GM23248 (cell line): ENCODE data around the gene SRC. TPM values are rescaled to one million over a fixed set of nuclear protein-coding genes. Genes with fewer than 3 reads are reported as not detected.

Source experiments
- DNase-seq: peaks from one replicate; pipeline ENCODE4 v3.0.0-alpha.2; 2015
- H2AFZ ChIP-seq: fragments of 200-600 bp; sonication (generic); 2 replicates; pipeline ENCODE4 v1.6.1; 2016; ENCODE audit warnings: antibody characterized with exemption
- H3F3A ChIP-seq: fragments of 200-600 bp; sonication (generic); 2 replicates; pipeline ENCODE4 v1.6.1; 2016; ENCODE audit warnings: mild to moderate bottlenecking, antibody characterized with exemption, mixed run types; ENCODE audit not compliant: insufficient read depth
- H3K27ac ChIP-seq: fragments of 200-600 bp; sonication (generic); 2 replicates; pipeline ENCODE4 v1.5.1; 2016; ENCODE audit warnings: mild to moderate bottlenecking
- H3K27me3 ChIP-seq: fragments of 200-600 bp; sonication (generic); replicated peaks from 2 replicates; pipeline ENCODE4 v1.6.1; 2016; ENCODE audit warnings: mild to moderate bottlenecking; ENCODE audit not compliant: insufficient read depth
- H3K36me3 ChIP-seq: fragments of 200-600 bp; sonication (generic); 2 replicates; pipeline ENCODE4 v1.6.1; 2016; ENCODE audit warnings: low read depth, mild to moderate bottlenecking
- H3K4me1 ChIP-seq: fragments of 200-600 bp; sonication (generic); 2 replicates; pipeline ENCODE4 v1.6.1; 2016; ENCODE audit warnings: mild to moderate bottlenecking; ENCODE audit not compliant: insufficient read depth
- H3K4me2 ChIP-seq: fragments of 200-600 bp; sonication (generic); one replicate; pipeline ENCODE4 v1.6.1; 2016; ENCODE audit warnings: mild to moderate bottlenecking; ENCODE audit not compliant: unreplicated experiment
- H3K4me3 ChIP-seq: fragments of 200-600 bp; sonication (generic); 2 replicates; pipeline ENCODE4 v1.5.1; 2016; ENCODE audit warnings: mild to moderate bottlenecking
- H3K79me2 ChIP-seq: fragments of 200-600 bp; sonication (generic); 2 replicates; pipeline ENCODE4 v1.6.1; 2016; ENCODE audit warnings: mild to moderate bottlenecking; ENCODE audit not compliant: insufficient read depth
- H3K9ac ChIP-seq: fragments of 200-600 bp; sonication (generic); 2 replicates; pipeline ENCODE4 v1.6.1; 2016; ENCODE audit warnings: mild to moderate bottlenecking
- H3K9me2 ChIP-seq: fragments of 200-600 bp; sonication (generic); 2 replicates; pipeline ENCODE4 v1.6.1; 2016; ENCODE audit warnings: mixed run types, mild to moderate bottlenecking, moderate library complexity; ENCODE audit not compliant: insufficient read depth
- H3K9me3 ChIP-seq: fragments of 200-600 bp; sonication (generic); one replicate; pipeline ENCODE4 v1.6.1; 2017; ENCODE audit warnings: low read depth
- H4K20me1 ChIP-seq: fragments of 200-600 bp; sonication (generic); 2 replicates; pipeline ENCODE4 v1.6.0; 2016; ENCODE audit not compliant: insufficient read depth
- EZH2 ChIP-seq: fragments of 200-600 bp; sonication (generic); IDR thresholded peaks from 2 replicates; pipeline ENCODE4 v1.6.1; 2018; ENCODE audit warnings: antibody characterized with exemption, mild to moderate bottlenecking; ENCODE audit not compliant: insufficient read depth, poor library complexity, severe bottlenecking
- EZH2phosphoT487 ChIP-seq: fragments of 200-600 bp; sonication (generic); IDR thresholded peaks from 2 replicates; pipeline ENCODE4 v1.6.1; 2018; ENCODE audit warnings: antibody characterized with exemption, moderate library complexity, mild to moderate bottlenecking, low read depth; ENCODE audit not compliant: insufficient read depth
- WGBS, 2 experiments: methylation state at CpG; one replicate each; pipeline ENCODE4 v1.1.6; 2015 to 2017; ENCODE audit warnings: low lambda C conversion rate in 2 of 2, low coverage in 1 of 2; ENCODE audit errors: missing lambda C conversion rate in 2 of 2; 5-methylcytosine and 5-hydroxymethylcytosine counted together
- in situ Hi-C: fragments of 300-500 bp; cut with MboI; formaldehyde crosslinking; loops from 2 replicates; pipeline ENCODE4 v1.15.0; 2020
- polyA plus RNA-seq: library from polyadenylated mRNA; unstranded; fragments of >200 nt; fragmentation: Nextera tagmentation; extraction: Ambion mirVana; gene quantifications from 2 replicates; pipeline ENCODE4 v1.2.1, GENCODE V29; 2016
- total RNA-seq: library from RNA; depleted of rRNA; stranded (reverse); fragments of >200 nt; shearing (Covaris generic); gene quantifications from 2 replicates; pipeline ENCODE4 v1.2.3, GENCODE V29; 2014

Gene SRC
- total and polyA plus RNA-seq, 2 experiments from 2014 or later: 17.0 to 28.6 TPM

DNA sequence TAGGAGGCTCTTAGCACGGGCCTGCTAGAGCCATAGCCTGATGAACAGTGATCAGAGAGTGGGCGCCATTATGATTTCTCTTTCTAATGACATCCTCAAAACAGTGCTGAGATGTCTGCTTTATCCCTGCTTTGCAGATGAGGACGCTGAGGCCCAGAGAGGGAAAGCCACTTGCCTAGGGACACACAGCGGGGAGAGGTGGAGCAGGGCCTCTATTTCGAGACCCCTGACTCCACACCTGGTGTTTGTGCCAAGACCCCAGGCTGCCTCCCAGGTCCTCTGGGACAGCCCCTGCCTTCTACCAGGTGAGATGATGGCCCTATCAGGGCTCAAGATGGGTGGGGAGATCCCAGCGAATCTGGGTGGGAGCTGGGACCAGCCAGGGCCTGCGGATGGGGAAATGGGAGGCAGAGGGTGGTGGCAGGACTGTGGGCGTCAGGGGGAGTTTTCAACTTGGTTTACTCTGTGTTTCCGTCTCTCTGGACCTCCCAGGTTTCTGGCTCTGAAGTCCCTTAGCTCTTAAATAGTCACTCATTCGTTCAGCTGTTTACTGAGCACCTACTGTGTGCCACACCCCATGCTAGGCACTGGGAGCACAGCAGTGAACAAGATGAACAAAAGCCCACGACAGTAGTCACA is 36.7 kb downstream of the SRC start:
- TF ChIP-seq EZH2phosphoT487: no peak
- TF ChIP-seq EZH2: no peak
- Histone ChIP-seq H3F3A (peaks cover 13% of the 10 kb centered on the region; the same call in 1 of the 2 replicates), H2AFZ (no peak overlapping the region), H3K79me2 (peaks cover 36% of the 10 kb centered on the region), H3K4me1 (peaks cover 12% of the 10 kb centered on the region; the same call in 1 of the 2 replicates), H3K4me2 (no peak overlapping the region), H3K36me3 (no peaks in the 10 kb centered on the region), H3K9ac (peak overlapping the region; percentile 49; the same call in 1 of the 2 replicates), H3K9me2 (no peaks in the 10 kb centered on the region), H3K9me3 (no peaks in the 10 kb centered on the region), H3K4me3 (no peak overlapping the region), H4K20me1 (no peaks in the 10 kb centered on the region), H3K27me3 (no peaks in the 10 kb centered on the region), H3K27ac (peak overlapping the region; percentile 60)
- DNase-seq: no peak
- in situ Hi-C loops: loop anchor here (10.0 kb wide), 1 partner anchor 98 kb away; the partner anchor contains the start of gene MANBAL
- 84 to 85% methylated on average over 11 of the region's 11 CpGs for WGBS, 2 experiments

DNA sequence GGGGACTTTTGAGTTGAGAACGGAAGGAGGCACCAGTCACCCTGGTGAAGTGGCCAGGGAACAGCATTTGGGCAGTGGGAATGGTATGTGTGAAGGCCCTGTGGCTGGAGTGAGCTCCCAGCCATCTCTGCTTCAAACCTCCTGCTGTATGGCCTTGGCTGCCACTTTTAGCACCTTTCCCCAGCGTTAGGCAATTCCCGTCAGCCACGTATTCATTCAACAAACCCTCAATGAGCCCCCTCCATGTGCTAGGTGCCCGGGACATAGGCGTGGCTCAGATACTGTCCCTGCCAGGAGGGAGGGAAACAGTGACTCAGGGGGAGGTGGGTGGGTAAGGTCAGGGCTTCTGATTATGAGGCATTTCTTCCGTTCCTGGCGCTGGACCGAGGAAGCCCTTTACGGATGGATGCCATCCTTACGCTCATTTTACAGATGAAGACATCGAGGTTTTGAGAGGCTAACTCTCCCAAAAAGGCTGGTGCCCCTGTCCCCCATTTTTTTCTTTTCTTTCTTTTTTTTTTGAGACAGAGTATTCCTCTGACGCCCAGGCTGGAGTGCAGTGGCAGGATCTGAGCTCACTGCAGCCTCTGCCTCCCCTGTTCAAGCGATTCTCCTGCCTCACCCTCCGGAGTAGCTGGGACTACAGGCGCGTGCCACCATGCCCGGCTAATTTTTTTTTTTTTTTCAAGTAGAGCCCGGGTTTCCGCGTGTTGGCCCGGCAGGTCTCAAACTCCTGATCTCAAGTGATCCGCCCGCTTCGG is 37.5 kb downstream of the SRC start:
- peak; percentile 88 for DNase-seq
- Histone ChIP-seq H4K20me1 (no peaks in the 10 kb centered on the region), H3K9ac (peak overlapping the region; percentile 49), H3K27me3 (no peaks in the 10 kb centered on the region), H2AFZ (no peak overlapping the region), H3K9me3 (no peaks in the 10 kb centered on the region), H3K4me2 (peak overlapping the region; percentile 34), H3F3A (peaks cover 13% of the 10 kb centered on the region; the same call in 1 of the 2 replicates), H3K4me3 (no peak overlapping the region), H3K9me2 (no peaks in the 10 kb centered on the region), H3K27ac (peak overlapping the region; percentile 60), H3K79me2 (peaks cover 31% of the 10 kb centered on the region), H3K4me1 (peaks cover 12% of the 10 kb centered on the region; the same call in 1 of the 2 replicates), H3K36me3 (no peaks in the 10 kb centered on the region)
- in situ Hi-C loops: loop anchor here (10.0 kb wide), 1 partner anchor 99 kb away; the partner anchor contains the start of gene MANBAL
- TF ChIP-seq EZH2 (no peak), EZH2phosphoT487 (no peak)
- WGBS, 2 experiments: 38 to 41% methylated on average over 24 to 25 of the region's 25 CpGs

DNA sequence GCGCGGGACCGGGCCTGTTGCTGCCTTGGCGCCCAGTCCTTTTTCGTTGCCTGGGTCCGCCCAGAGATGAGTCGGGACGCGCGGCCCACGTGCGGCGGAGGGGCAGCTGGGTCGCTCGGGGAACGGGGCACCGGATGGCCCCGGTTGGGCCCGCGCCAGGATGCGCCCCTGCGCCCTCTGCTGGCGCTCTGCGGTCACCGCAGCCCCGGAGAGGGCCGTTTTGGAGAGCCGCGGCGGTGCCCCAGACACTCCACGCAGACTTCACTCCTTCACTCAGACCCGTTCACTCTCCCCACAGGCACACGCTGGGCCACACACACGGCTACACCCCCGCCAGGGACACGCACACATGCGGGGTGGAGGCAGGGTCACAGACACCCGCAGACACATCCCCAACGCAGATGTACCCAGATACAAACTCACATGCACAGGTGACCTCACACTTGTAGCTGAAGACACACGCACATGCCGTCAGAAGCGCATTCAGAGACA is 38.8 kb downstream of the SRC start:
- Histone ChIP-seq H3K9me3 (no peaks in the 10 kb centered on the region), H4K20me1 (no peaks in the 10 kb centered on the region), H2AFZ (no peak overlapping the region), H3F3A (peaks cover 13% of the 10 kb centered on the region; the same call in 1 of the 2 replicates), H3K79me2 (peaks cover 24% of the 10 kb centered on the region), H3K4me3 (peak overlapping the region; percentile 43), H3K27ac (no peak overlapping the region), H3K36me3 (no peaks in the 10 kb centered on the region), H3K4me2 (no peak overlapping the region), H3K4me1 (peaks cover 6% of the 10 kb centered on the region; the same call in 1 of the 2 replicates), H3K9me2 (no peaks in the 10 kb centered on the region), H3K9ac (peak overlapping the region; percentile 49), H3K27me3 (no peaks in the 10 kb centered on the region)
- TF ChIP-seq EZH2 (no peak), EZH2phosphoT487 (no peak)
- DNase-seq: peak; percentile 83
- in situ Hi-C loops: loop anchor here (10.0 kb wide), 1 partner anchor 100 kb away; the partner anchor contains the start of gene MANBAL
- 14 to 16% methylated on average over 31 to 34 of the region's 42 CpGs for WGBS, 2 experiments

DNA sequence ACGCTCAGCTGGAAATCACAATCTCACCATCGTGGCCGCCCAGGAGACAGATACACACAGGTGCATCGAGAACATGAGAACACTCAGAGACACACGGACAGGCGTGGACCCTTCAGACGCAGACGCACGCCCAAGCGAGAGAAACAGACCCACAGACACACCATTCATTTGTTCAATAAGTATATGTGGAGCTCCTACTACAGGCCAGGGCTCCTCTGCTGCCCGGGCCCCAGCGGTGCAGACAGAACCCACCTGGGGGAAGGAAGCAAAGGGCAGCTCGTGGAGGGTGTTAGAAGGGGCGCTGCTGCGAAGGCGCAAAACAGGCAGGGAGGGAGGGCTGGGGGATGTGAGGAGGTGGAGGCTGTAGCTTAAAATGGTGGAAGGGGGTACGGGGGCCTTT is 39.2 kb downstream of the SRC start:
- Histone ChIP-seq H4K20me1 (no peaks in the 10 kb centered on the region), H3K27me3 (no peaks in the 10 kb centered on the region), H3K79me2 (peaks cover 20% of the 10 kb centered on the region), H3K4me3 (no peak overlapping the region), H3K36me3 (no peaks in the 10 kb centered on the region), H3K4me1 (peaks cover 6% of the 10 kb centered on the region; the same call in 1 of the 2 replicates), H3K9ac (no peak overlapping the region), H3F3A (peaks cover 10% of the 10 kb centered on the region; the same call in 1 of the 2 replicates), H2AFZ (no peak overlapping the region), H3K9me3 (no peaks in the 10 kb centered on the region), H3K27ac (no peak overlapping the region), H3K4me2 (no peak overlapping the region), H3K9me2 (no peaks in the 10 kb centered on the region)
- no peak for DNase-seq
- no peak for TF ChIP-seq EZH2phosphoT487
- no peak for TF ChIP-seq EZH2
- in situ Hi-C loops: loop anchor here (10.0 kb wide), 1 partner anchor 100 kb away; the partner anchor contains the start of gene MANBAL
- WGBS, 2 experiments: 88 to 90% methylated on average over 16 to 17 of the region's 17 CpGs
